ENCODE results near the gene NAT8L. TPM values are rescaled to one million over a fixed set of nuclear protein-coding genes. Genes with fewer than 3 reads are reported as not detected.

The NAT8L gene
- polyA plus RNA-seq, 4 donors, result 5.4 to 7.8 (median 6.6) TPM

DNA sequence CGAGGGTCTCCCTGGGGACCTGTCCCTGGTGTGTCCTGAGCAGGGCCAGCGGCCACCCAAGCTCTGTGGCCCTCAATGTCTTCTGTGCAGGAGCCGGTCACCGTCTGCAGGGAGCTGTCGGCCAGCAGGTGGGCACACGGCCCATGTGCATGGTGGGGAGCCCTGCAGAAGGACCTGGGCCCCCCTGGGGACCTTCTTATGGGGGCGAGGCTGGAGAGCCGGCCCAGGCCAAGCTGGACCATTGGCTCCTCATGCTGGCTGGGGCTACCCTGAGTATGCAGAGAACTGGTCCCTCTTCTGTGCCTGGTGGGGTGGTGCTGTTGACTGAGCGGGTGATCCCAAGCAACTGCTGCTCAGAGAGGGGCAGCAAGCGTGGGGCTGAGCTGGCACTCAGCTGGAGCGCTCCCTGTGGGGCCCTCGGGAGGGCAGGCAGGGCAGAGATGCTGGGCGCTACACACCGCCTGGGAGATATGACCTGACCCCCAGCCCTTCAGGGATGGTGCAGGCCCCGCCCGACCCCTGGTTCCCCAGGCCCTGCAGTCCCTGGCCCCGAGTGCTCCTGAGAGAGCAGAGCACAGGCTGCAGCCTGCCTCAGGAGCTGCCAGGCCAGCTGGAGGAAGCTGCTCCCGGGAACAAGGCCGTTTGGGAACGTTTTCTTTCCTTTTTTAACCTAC lies 14.8 kb downstream of the NAT8L start:
- DNase-seq (ENCODE audit: low read depth in 4 of 4, low spot score in 3 of 4), result no peak

DNA sequence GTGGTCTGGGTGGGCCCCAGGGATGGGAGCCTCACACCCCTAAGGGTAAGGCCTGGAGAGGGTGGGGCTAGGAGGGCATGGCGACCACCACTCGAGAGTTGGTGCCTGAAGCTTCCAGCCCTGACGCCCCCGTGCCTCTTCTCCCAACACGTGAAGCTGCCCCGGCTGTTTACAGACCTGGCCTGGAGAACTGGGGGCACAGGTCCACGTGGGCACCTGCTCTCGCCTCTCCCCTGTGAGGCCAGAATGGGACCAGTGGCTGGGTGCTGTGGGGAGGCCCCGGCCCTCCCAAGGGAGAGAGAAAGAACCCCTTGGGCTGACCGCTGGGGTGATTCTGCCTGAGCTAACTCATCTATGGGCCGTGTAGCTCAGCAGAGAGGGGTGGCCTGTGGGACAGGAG lies 15.5 kb downstream of the NAT8L start:
- no peak for DNase-seq (ENCODE audit: low read depth in 4 of 4, low spot score in 3 of 4)

DNA sequence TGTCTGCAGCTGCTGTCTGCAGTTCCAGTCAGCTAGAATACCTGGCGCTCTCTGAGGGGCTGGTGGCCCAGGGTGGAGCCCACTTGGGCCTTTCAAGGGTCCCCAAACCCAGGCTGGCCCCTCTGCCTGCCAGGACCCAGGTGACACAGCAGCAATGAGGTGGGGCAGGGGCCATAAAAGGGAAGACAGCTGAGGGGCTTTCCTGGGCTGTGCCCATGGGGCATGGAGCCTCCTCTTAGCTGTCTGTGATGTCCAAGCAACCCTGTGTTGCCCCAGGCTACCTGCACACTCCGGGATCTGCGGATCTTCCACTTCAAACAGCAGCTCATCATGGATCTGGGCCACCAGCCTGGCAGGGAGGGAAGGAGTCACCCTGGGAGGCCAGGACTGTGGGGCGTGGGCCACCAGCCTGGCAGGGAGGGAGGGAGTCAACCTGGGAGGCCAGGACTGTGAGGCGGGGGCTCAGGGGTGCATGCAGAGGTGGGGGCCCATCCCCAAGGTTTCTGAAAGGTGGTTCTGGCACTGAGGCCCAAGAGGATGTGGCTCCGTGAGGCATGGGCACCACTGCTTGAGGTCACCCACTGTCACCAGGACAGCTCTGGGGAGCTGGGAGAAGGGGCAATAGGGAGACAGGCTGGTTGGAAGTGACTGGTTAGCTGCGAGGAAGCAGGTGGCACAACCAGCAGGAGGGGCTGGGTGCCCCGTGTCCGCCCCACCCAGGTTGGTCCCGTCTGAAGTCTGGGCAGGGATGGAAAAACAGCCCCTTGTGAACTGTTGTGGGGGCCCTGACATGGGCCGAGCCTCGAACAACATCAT lies 16.3 kb downstream of the NAT8L start:
- DNase-seq (ENCODE audit: low read depth in 4 of 4, low spot score in 3 of 4), result no peak

DNA sequence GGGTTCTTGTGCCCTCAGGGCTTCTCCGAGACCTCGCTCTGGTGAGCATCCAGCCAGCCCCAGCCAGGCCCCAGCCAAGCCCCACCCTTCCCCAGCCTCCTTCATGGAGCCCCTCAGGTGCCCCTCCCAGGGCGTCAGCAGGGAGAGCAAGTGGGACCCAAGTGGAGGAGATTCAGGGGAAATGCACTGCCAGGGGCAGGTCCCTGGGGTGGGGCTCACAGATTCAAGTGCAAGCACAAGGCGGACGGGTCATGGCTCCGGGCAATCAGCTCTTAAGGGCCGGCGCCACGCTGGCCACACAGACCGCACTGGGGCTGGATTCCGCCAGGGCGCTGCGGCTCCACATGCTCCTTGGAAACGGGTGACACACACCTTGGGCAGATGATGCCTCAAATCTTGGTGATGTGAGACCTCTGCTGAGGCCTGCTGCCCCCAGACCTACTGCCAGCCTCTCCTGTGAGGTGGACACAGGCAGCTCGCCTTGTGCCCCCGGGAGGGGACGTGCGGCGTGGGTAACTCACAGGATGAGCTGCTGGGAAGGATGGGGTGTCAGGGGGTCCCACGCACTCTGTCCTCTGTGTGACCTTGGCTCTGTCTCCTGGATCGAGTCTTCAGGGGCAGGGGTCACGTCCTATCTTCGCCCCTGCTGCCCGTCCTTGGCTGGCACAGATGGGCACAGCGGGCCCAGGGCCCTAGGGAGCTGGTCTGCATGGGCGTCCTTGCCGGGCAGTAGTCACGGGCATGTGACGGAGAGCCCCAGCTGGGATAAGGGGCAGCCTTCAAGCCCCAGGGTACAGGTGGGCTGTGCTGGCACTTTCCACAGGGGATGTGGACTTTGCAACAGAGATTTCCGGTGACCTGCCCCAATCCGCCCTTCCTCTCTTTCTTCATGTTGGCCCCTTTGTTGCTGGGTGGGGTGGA lies 17.1 kb downstream of the NAT8L start:
- DNase-seq (ENCODE audit: low read depth in 4 of 4, low spot score in 3 of 4), result no peak

- DNase-seq (ENCODE audit: low read depth in 4 of 4, low spot score in 3 of 4), result no peak
These were observed 17.9 kb downstream of the NAT8L start for GRCh38 chr4:2076908-2077536.

DNA sequence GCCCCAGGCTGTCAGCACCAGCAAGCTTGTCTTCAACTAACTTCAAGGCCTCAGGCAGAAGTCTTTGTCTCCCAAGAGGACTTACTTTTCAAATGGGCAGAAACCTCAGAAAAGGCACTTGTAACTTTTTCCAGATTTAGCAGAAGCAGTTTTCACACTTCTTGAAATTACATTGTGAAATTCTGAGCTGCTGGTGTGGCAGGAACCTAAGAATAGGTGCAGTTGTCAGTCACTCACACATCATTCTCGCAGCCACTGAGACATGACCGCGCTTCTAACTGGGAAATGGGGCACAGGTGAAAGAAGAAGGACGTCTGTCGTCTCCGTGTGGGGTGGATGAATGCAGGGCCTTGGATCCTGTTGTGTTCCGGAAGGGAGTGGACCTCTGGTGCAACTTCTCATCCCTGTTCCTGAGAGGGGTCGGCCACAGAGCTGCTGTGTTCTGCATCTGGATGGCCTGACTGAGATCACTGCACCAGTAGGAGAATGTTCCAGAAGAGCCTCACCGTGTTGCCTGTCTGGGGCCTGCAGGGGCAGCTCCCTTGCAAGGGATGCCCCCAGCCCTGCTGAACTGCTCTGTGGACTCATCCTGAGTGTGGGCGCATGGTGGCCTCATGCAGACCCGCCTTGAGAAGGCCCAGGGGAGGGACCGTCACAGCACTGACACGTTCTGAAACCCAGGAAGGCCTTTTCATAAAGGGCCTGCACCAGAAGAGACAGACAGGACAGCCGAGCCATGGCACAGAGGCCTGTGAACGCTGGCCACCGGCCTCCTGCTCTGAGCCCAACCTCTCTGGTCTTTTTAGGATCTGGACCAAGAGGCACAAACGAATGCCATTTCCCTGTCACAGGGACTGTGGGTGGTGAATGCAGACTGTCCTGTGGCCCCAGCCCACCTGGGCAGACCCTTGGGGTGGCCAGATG lies 18.7 kb downstream of the NAT8L start:
- no peak for DNase-seq (ENCODE audit: low read depth in 4 of 4, low spot score in 3 of 4)

GRCh38 chr4:2078584-2078983 lies 19.5 kb downstream of the NAT8L start:
- no peak for DNase-seq (ENCODE audit: low read depth in 4 of 4, low spot score in 3 of 4)

DNA sequence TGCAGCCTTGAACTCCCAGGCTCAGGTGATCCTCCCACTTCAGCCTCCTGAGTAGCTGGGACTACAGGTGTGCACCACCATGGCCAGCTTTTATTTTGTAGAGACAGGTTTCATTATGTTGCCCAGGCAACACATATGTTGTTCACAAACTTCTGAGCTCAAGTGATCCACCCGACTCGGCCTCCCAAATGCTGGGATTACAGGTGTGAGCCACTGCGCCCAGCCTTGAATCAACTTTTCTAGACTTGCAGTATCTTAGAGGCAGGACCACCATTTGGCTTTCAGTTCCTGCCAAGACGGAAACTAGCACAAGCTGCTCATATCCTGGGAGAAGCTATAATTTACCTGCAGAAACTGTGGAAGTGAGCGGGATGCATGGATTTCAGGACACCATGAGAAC lies 19.9 kb downstream of the NAT8L start:
- no peak for DNase-seq (ENCODE audit: low read depth in 4 of 4, low spot score in 3 of 4)

DNA sequence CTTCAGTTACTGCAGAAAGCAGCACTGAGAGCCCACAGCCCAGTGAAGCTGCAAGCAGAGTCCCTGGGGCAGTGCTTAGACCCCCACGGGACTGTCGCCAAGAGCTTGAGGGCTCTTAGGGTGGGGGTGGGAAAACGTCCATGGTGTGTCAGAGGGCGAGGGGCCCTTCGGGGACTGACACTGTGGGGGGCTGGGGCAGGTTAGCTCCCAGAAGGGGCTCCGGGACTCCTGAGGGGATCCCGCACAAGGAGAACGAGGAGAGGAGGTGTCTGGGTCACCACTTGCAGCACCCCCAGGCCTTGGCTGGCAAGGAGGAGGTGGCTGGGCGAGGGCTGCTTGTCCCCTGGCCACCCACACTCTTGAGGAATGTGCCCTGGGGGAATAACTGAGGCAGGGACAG lies 20.8 kb downstream of the NAT8L start:
- no peak for DNase-seq (ENCODE audit: low read depth in 4 of 4, low spot score in 3 of 4)

GRCh38 chr4:2080429-2081300 lies 21.5 kb downstream of the NAT8L start:
- no peak for DNase-seq (ENCODE audit: low read depth in 4 of 4, low spot score in 3 of 4)

- DNase-seq (ENCODE audit: low read depth in 4 of 4, low spot score in 3 of 4), result no peak
These were observed 22.4 kb downstream of the NAT8L start for GRCh38 chr4:2081540-2081939.

DNA sequence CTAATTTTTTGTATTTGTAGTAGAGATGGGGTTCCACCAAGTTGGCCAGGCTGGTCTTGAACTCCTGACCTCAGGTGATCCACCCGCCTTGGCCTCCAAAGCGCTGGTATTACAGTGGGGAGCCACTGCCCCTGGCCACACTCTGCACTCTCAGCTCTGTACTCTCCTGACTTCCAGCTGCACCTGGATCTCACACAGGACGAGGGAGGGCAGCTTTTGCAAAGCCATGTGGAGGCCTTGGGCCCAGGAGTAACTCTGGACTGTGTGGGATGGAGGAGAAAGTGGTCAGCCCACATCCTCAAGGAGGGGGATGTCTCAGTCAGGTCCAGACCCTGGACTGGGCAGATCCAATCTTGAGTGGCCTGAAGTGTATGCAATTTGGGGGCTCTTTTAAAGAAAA lies 23.0 kb downstream of the NAT8L start:
- no peak for DNase-seq (ENCODE audit: low read depth in 4 of 4, low spot score in 3 of 4)

DNA sequence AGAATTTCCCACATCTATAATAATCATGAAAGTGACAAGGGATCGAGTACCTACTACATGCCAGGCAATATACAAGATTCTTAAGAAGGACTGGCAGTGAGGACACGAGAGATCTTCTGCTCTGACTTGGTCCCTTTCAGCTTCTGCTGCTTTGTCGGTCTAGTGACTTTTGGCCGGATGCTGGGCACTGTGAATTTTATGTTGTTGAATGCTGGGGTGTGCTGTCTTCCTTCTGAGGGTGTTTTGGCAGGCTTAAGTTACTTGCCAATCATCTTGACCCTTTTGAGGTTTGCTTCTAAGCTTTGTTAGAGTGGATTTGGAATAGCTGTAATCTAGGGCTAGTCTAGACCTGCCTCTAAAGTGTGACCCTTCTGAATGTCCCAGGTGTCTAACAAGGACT lies 23.5 kb downstream of the NAT8L start:
- DNase-seq (ENCODE audit: low read depth in 4 of 4, low spot score in 3 of 4), result no peak

DNA sequence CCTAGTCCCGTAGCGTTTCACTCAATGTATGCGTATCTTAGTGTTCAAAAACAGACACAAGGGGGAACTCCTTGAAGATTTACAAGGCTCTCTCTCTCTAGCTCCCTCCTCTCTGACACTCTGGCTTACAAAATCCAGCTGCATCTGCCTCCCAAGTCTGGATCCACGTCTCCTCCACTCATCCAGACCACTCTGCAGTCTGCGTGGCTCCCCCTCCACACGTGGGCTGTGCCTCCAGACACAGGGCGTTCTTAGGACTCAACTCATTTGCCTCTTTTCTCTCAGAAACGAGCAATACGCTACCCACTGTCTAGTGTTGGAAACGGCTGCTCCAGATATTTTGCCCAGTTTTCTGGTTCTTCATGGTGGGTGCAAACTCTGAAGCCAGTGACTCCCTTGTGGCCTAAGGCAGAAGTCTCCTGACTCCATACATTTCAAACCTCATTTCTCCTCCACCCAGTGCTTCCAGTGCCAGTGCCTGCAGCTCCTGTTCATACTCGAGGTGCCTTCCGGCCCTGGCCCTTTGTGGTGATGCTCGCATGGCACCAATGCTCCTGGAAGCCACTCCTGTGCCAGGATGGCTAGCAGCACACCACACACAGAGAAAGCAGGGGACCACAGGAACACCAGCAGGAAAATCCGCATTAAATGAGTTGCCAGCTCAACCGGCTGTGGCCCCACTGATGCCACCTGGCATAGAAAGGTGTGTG lies 24.1 kb downstream of the NAT8L start:
- DNase-seq (ENCODE audit: low read depth in 4 of 4, low spot score in 3 of 4), result no peak

DNA sequence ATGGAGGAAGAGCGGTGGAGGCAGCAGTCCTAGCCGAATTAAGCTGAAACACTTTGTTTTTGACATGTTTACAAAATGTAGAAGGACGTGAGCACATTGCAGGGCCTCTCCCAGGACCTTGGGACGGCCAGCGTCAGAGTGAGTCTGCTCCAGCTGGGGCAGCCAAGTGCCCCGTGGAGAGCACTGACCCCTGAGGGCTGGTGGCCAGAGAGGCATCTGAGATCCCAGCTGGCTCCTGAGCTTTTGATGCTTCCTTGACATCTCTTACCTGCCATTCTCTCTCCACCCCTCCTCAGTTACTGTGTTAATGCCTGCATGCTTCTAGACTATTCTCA lies 24.7 kb downstream of the NAT8L start:
- no peak for DNase-seq (ENCODE audit: low read depth in 4 of 4, low spot score in 3 of 4)

DNA sequence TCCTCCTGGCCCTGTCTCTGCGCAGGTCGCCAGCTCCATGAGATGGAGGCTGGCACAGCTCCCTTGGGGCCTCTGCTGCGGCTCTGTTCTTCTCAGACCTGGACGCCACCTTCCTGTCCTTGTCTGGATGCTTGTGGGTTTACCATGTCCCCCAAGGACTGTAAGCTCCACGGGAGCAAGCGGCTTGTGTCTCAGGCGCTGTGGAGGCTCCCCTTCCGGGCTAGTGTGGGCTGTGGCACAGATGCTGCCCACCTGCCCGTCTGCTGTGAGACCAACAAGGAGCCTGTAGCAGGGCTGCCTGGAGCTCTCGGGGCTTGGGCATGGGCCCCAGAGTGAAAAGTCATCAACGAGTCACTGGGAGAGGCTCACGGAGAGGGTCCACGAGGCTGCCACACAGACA lies 25.2 kb downstream of the NAT8L start:
- no peak for DNase-seq (ENCODE audit: low read depth in 4 of 4, low spot score in 3 of 4)

GRCh38 chr4:2085496-2085901 lies 26.4 kb downstream of the NAT8L start:
- DNase-seq (ENCODE audit: low read depth in 4 of 4, low spot score in 3 of 4), result no peak

- DNase-seq (ENCODE audit: low read depth in 4 of 4, low spot score in 3 of 4), result no peak
These were observed 28.0 kb downstream of the NAT8L start for GRCh38 chr4:2087170-2087569.

Data from right renal pelvis (tissue), 4 donors.